Muscle of arm (tissue), 12 donors: ENCODE measurements around the gene LRTM1. TPM values are rescaled to one million over a fixed set of nuclear protein-coding genes. Genes with fewer than 3 reads are reported as not detected.

Experiments used
- DNase-seq: peaks from one replicate; pipeline ENCODE4 v3.0.0-alpha.2; 2013
- polyA plus RNA-seq, 12 donors: library from polyadenylated mRNA; unstranded; fragments of 120-200 nt; gene quantifications; one replicate each; pipeline ENCODE4 v1.2.1, GENCODE V29; 2013; ENCODE audit not compliant: insufficient read length in 12 of 12

The LRTM1 gene
- polyA plus RNA-seq, 12 donors = 29.2 to 1,405 (median 101) TPM

GRCh38 chr3:54899273-54899672 is 28.6 kb downstream of the LRTM1 start:
- no peak for DNase-seq

- no peak for DNase-seq
These were observed 30.7 kb downstream of the LRTM1 start for GRCh38 chr3:54897028-54897711.

- DNase-seq = no peak
These were observed 32.2 kb downstream of the LRTM1 start for GRCh38 chr3:54895613-54896012.

GRCh38 chr3:54892168-54892567 is 35.7 kb downstream of the LRTM1 start:
- DNase-seq = no peak

- DNase-seq = peak; percentile 85
These were observed 36.3 kb downstream of the LRTM1 start for GRCh38 chr3:54891540-54891897.

- no peak for DNase-seq
These were observed 38.1 kb downstream of the LRTM1 start for GRCh38 chr3:54889731-54890130.

GRCh38 chr3:54888873-54889272 is 39.0 kb downstream of the LRTM1 start:
- no peak for DNase-seq

- no peak for DNase-seq
These were observed 39.7 kb downstream of the LRTM1 start for GRCh38 chr3:54888162-54888561.

- DNase-seq = peak; percentile 75
These were observed 45.6 kb downstream of the LRTM1 start for GRCh38 chr3:54882129-54882833.

- DNase-seq = no peak
These were observed 49.7 kb downstream of the LRTM1 start for GRCh38 chr3:54878145-54878544.

GRCh38 chr3:54877730-54878129 is 50.1 kb downstream of the LRTM1 start:
- no peak for DNase-seq

GRCh38 chr3:54876694-54877093 is 51.2 kb downstream of the LRTM1 start:
- no peak for DNase-seq

- DNase-seq = no peak
These were observed 52.1 kb downstream of the LRTM1 start for GRCh38 chr3:54875596-54876268.

- no peak for DNase-seq
These were observed 52.9 kb downstream of the LRTM1 start for GRCh38 chr3:54874816-54875556.

- no peak for DNase-seq
These were observed 54.5 kb downstream of the LRTM1 start for GRCh38 chr3:54873059-54874010.

- no peak for DNase-seq
These were observed 56.0 kb downstream of the LRTM1 start for GRCh38 chr3:54871867-54872266.

GRCh38 chr3:54870423-54870822 is 57.4 kb downstream of the LRTM1 start:
- peak; percentile 56 for DNase-seq
